HG03060 (cell line): ENCODE results near the gene SIX2.

Experiments
- ATAC-seq: cut with Tn5 transposase; IDR thresholded peaks from one replicate; pipeline ENCODE4 v1.9.1; 2021; ENCODE audit warnings: low read depth, moderate number of reproducible peaks; ENCODE audit not compliant: unreplicated experiment

SIX2 gene

DNA sequence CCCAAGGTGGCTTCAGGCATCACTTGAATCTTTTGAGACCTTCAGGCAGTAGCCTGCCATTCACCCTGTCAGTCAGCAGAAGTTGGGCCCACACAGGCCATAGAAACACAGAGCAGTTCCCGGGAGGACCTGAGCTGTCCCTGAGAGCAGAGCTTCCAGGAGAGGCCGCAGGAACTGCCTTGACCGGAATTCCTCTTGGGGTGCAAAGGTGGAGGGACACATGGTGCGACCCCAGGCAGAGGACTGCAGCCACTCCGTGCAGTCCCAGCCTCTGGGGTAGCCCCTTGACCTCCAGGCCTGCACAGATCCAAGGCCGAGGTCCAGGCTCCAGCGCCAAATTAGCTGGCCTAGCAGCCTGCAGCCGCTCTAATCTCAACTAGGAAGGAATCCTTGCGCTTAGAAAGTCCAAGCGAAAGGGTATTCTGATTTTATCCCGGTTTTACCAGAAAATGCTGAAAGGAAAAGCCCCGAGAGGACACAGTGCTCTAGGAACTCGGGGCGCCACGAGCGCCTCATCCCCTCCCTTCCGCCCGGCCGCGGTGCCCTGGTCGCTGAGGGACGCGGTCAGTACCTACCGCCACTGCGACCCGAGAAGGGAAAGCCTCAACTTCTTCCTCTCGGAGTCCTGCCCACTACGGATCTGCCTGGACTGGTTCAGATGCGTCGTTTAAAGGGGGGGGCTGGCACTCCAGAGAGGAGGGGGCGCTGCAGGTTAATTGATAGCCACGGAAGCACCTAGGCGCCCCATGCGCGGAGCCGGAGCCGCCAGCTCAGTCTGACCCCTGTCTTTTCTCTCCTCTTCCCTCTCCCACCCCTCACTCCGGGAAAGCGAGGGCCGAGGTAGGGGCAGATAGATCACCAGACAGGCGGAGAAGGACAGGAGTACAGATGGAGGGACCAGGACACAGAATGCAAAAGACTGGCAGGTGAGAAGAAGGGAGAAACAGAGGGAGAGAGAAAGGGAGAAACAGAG, 5.4 kb downstream of the SIX2 start:
- ATAC-seq = no peak

DNA sequence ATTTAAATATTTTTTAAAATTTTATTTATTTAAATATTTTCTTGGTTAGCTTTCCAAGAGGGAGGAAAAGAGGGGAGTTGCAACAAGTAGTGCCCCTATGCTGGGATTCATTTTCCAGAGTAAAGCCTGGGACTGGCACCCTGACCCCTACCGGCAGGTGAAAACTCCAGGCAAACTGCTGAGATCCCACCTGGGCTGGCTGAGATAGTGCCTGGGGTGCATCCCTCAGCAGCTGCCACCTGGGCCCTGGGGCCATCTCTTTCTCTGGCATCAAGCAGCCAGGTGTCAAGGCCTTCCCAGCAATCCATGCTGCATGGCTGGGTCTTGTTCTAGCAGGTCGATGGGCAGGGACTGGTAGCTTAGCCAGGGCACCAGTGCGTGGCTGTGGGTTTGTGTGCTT, 6.6 kb downstream of the SIX2 start:
- ATAC-seq = no peak

DNA sequence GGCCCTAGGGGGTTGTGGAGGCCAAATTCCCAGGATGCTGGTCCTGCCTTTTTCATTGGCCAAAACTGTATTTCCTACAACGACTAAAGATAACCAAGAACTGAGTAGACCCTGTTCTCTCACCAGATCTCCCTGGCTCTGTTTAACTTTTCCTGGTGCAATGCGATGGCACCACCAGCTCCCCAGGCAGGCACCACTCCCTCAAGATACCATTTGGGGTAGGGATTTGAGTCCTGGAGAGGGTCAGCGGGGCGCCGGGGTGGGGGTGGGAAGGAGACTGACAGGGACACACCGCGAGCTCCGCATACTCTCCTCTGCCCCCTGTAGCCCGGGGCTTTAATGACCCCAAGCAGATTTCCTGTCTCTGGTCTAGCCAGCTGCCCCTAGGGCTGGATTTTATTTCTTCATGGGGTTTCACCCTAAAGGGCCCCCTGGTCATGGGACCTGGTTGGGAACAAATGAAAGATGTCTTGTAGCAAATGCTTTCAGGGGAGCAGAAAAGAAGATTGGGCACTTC, 7.3 kb downstream of the SIX2 start:
- no peak for ATAC-seq

DNA sequence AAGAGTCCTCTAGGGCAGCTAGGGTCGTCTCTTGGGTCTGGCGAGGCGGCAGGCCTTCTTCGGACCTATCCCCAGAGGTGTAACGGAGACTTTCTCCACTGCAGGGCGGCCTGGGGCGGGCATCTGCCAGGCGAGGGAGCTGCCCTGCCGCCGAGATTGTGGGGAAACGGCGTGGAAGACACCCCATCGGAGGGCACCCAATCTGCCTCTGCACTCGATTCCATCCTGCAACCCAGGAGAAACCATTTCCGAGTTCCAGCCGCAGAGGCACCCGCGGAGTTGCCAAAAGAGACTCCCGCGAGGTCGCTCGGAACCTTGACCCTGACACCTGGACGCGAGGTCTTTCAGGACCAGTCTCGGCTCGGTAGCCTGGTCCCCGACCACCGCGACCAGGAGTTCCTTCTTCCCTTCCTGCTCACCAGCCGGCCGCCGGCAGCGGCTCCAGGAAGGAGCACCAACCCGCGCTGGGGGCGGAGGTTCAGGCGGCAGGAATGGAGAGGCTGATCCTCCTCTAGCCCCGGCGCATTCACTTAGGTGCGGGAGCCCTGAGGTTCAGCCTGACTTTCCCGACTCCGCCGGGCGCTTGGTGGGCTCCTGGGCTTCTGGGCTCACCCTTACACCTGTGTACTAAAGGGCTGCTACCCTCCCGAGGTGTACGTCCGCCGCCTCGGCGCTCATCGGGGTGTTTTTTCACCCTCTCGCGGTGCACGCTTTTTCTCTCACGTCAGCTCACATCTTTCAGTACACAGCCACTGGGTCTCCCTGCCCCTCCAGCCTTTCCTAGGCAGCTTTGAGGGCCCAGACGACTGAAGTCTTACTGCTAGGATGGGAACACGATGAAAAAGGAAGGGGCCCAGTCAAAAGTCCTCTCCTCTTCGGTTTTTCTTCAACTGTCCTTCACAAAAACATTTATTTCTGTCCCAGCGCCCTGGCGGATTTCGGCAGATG, 8.1 kb downstream of the SIX2 start:
- ATAC-seq = no peak

- no peak for ATAC-seq
Measured at GRCh38 chr2:45000341-45000901, 8.8 kb downstream of the SIX2 start.

GRCh38 chr2:44999540-44999939, 9.7 kb downstream of the SIX2 start:
- no peak for ATAC-seq

GRCh38 chr2:44997963-44998362, 11.3 kb downstream of the SIX2 start:
- ATAC-seq = no peak

- ATAC-seq = no peak
Measured at GRCh38 chr2:44996356-44996755, 12.9 kb downstream of the SIX2 start.

GRCh38 chr2:44994377-44994776, 14.9 kb downstream of the SIX2 start:
- no peak for ATAC-seq

DNA sequence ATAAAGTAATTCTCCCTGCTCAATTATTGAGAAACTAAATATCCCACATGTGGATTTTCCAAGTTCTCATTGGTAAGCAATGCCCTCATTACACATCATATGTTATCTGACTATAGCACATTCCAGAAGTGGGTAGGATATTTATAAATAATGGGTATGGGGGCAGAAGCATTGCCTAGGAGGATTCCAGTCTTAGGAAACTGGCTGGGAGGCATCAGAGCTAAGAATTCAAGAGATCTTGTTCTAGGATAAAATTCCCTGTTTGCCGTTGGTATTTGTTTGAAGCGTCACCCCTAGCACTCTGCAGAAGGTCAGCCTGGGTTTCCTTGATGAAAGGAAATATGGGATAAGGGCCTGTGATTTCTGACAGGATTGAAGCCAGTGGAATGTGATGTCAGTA, 20.1 kb downstream of the SIX2 start:
- ATAC-seq = no peak

DNA sequence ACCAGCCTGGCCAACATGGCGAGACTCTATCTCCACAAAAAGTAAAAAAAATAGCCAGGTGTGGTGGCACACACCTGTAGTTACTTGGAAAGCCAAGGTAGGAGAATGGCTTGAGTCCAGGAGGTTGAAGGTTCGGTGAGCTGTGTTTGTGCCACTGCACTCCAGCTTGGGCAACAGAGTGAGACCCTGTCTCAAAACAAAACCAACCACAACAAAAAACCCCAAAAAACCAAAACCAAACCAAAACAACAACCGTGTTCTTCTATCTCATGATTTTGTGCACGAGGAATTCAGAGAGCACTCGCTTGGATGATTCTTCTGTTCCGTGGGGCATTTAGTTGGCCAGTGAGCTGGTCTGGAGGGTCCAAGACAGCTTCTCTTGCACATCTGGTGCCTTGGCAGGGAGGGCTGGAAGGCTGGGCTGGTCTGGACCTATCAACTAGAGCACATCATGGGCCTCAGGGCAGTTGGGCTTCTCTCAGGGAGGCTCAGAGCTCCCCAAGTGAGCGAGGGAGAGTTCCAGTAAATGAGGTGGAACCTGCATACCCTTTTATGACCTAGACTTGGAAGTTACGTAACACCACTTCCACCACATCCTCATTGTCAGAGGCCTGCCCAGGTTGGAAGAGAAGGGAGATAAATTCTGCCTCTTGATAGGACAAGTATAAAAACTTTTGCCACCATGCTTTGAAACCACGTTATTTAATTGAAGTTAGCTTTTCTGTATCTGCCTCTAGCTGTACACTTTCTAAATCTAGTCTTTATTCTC, 25.2 kb downstream of the SIX2 start:
- ATAC-seq = no peak

DNA sequence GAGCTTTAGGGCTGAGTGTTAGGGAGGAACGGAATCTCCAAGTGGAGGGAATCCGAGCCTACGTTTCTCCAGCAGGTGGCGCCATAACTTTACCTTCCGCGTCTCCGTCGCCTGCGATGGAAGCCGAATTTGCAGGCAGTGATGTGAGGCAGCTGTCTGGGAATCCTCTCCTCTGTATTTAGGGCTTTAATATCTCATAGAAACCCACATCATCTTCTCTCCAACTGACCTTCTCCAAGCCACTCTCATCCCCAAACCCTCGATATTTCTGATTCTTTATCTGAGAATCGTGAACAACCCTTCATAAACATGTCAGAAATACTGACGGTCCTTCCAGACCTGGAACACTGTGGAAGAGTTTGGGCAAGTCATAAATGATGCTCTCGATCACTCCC, 27.5 kb downstream of the SIX2 start:
- no peak for ATAC-seq

GRCh38 chr2:44980751-44981713, 28.2 kb downstream of the SIX2 start:
- no peak for ATAC-seq

DNA sequence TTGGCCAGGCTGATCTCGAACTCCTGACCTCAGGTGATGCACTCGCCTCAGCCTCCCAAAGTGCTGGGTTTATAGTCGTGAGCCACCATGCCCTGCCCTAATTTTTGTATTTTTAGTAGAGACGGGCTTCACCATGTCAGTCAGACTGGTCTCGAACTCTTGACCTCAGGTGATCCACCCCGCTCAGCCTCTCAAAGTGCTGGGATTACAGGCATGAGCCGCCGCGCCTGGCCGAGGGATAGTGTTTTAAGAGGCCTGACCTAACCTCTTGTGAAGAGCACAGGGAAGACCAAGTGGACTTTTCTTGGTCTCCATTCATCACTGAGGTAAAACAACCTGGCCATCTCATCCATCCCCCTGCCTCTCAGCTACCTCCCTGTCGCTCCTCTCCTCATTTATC, 29.7 kb downstream of the SIX2 start:
- no peak for ATAC-seq

DNA sequence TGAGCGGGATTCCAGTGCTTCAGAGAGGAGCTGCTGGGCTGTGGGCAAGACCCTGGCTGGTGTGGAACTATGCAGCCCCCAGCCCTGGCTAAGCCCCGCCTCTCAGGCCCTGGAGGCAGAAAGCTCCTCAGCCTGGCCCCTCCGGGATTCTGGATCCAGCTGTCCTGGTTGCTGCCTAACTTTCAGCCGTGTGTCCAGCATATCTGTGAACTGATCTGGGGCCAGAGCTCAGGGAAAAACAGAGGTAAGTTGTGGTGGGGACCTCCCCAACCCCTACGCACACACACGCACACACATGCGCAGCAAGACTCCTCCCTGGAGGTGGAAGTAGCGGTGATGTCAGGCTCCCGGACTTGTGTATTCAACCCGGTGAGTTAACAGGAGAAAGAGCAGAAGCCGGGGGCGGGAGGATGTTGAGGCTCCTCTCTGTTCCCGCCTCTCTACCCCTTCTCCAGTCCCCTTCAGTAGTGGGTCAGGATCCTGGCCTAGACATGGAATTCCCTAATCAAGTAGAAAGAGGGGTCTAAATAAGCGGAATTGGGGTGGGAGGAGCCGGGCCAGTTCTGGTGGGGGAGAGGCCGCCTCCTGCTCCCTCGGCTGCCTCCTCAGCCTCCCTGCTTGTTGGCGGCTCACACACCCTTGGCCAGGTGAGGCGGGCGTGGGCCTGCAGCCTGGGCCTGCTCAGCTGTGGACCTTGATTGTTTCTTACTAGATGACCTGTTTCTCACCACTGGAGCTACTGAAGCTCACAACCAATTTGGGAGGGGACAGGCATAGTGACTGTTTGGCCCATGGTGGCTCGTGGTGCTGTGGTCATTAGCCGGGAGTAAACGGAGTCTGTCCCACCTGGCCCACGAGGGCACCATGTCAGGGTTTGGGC, 33.4 kb downstream of the SIX2 start:
- no peak for ATAC-seq

- ATAC-seq = no peak
Measured at GRCh38 chr2:44974064-44974715, 35.1 kb downstream of the SIX2 start.

- no peak for ATAC-seq
Measured at GRCh38 chr2:44972771-44973535, 36.3 kb downstream of the SIX2 start.
